ENCODE measurements around the gene PTGDS.

DNA sequence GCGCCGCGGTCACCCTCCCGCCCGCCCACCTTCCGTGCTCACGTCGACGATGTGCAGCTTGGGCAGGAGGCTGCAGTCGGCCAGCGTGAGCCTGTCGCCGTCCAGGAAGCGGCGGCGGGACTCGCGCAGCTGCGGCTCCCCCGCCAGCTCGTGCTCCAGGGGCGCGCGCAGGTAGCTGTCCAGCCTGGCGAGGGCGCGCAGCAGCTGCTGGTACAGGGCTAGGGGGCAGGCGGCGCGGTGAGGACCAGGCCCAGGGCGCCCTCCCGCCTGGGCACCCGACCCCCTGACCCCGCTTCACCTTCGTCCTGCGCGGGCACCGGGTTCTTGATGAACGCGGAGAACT lies 17.6 kb downstream of the PTGDS start:
- TF ChIP-seq FOXK2 (IDR thresholded peaks at IDR 0.05), result no peak
- no peak for TF ChIP-seq FOXA1 (IDR thresholded peaks at IDR 0.05)
- TF ChIP-seq BHLHE40 (IDR thresholded peaks at IDR 0.05; ENCODE audit: borderline replicate concordance), result no peak
- TF ChIP-seq TARDBP (IDR thresholded peaks at IDR 0.05), result no peak
- no peak for TF ChIP-seq LEF1 (IDR thresholded peaks at IDR 0.05; ENCODE audit: borderline replicate concordance)
- no peak for TF ChIP-seq ZNF384 (IDR thresholded peaks at IDR 0.05)
